Measurements from ENCODE around the gene RASL11B.

The RASL11B gene, protein sequence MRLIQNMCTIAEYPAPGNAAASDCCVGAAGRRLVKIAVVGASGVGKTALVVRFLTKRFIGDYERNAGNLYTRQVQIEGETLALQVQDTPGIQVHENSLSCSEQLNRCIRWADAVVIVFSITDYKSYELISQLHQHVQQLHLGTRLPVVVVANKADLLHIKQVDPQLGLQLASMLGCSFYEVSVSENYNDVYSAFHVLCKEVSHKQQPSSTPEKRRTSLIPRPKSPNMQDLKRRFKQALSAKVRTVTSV

DNA sequence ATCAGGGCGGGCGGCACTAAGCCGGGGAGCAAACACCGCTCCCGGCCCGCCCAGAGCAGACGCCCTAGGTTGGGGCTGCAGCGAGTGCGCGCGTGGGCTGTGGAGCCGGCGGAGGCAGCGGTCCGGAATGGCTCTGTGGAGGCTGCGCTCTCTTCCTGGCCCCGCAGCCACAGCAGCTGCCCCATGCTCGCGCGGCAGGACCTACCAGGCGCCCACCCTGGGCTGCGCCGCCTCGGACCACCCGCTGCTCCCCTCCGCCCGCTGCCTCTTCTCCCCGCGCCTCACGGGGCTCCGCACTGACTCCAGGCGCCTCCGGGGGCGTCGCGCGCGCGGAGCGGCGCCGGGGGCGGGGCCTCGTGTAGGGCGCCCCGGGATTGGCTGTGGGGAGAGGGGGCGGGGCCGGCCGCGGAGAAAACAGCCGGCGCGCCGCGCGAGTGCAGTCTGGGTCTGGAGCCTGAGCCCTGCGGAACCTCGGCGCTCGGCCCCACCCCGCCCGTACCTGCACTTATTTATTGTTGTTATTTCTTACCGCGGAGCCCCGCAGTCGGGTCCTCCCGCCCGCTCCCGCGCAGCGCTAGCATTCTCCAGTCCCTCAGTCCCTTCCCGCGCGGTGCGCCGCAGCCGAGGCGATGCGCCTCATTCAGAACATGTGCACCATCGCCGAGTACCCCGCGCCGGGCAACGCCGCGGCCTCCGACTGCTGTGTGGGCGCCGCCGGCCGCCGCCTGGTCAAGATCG, at the start of gene RASL11B:
TSS of gene RASL11B (plus strand) at position 439 of the 738 bp plus-strand sequence. CDS start at position 630, 191 bp downstream.
- TF ChIP-seq CTCF (IDR thresholded peaks at IDR 0.05; ENCODE audit: low read depth, low read length): no peak
- DNase-seq (ENCODE audit: low read depth in 2 of 2): peak; percentile 63 to 72

GRCh38 chr4:52813546-52813945, 48.6 kb upstream of the RASL11B start:
- no peak for DNase-seq (ENCODE audit: low read depth in 2 of 2)
- TF ChIP-seq CTCF (IDR thresholded peaks at IDR 0.05; ENCODE audit: low read depth, low read length): no peak
- H3K4me3 ChIP-seq (replicated peaks in 1 of 2; ENCODE audit: low read depth in 2 of 2, low read length in 2 of 2): no peak overlapping the region

More for the DNA sequence above, at the start of gene RASL11B:
- H3K4me3 ChIP-seq (replicated peaks in 1 of 2; ENCODE audit: low read depth in 2 of 2, low read length in 2 of 2): peak within 1 kb of the TSS; percentile 55 to 66

- TF ChIP-seq CTCF (IDR thresholded peaks at IDR 0.05; ENCODE audit: low read depth, low read length): no peak
- peak; percentile 41 to 67 for DNase-seq (ENCODE audit: low read depth in 2 of 2)
- no peak overlapping the region for H3K4me3 ChIP-seq (replicated peaks in 1 of 2; ENCODE audit: low read depth in 2 of 2, low read length in 2 of 2)
Observed at GRCh38 chr4:52822583-52822971, 39.5 kb upstream of the RASL11B start.

GRCh38 chr4:52822972-52823701, 39.0 kb upstream of the RASL11B start:
- H3K4me3 ChIP-seq (replicated peaks in 1 of 2; ENCODE audit: low read depth in 2 of 2, low read length in 2 of 2): no peak overlapping the region
- no peak for TF ChIP-seq CTCF (IDR thresholded peaks at IDR 0.05; ENCODE audit: low read depth, low read length)
- peak; percentile 72 to 74 for DNase-seq (ENCODE audit: low read depth in 2 of 2)

GRCh38 chr4:52823702-52824092, 38.4 kb upstream of the RASL11B start:
- H3K4me3 ChIP-seq (replicated peaks in 1 of 2; ENCODE audit: low read depth in 2 of 2, low read length in 2 of 2): no peak overlapping the region
- no peak for DNase-seq (ENCODE audit: low read depth in 2 of 2)
- TF ChIP-seq CTCF (IDR thresholded peaks at IDR 0.05; ENCODE audit: low read depth, low read length): no peak

DNA sequence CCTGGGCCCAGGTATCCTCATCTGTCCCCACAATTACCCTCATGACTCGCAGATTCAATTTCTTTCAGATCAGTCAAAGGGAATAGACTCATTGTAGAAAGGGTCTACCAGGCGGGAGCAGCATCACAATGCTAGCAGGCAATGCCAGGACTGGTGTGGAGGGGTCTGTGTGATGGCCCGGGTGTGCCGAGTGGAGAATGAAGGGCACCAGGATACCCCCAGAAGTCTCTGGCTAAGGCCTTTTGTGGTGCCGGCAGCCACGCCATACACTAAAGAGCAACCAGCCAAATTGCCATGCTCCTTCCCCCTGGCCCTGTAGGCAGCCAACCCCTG, 37.9 kb upstream of the RASL11B start:
- no peak for TF ChIP-seq CTCF (IDR thresholded peaks at IDR 0.05; ENCODE audit: low read depth, low read length)
- no peak for DNase-seq (ENCODE audit: low read depth in 2 of 2)
- no peak overlapping the region for H3K4me3 ChIP-seq (replicated peaks in 1 of 2; ENCODE audit: low read depth in 2 of 2, low read length in 2 of 2)

Data from cardiac fibroblast (primary cell).